K562 (cell line): ENCODE measurements around the gene TNPO2. TPM values are rescaled to one million over a fixed set of nuclear protein-coding genes. Genes with fewer than 3 reads are reported as not detected.

Experiments used
- BCLAF1 ChIP-seq, 2 experiments: fragments of 450-650 bp in 1 of 2; IDR thresholded peaks; 2 replicates each; pipeline ENCODE4 v1.6.1; 2011 to 2017; ENCODE audit warnings: low read depth in 2 of 2, antibody characterized with exemption in 1 of 2, borderline replicate concordance in 1 of 2, low read length in 1 of 2, mild to moderate bottlenecking in 1 of 2, mixed read lengths in 1 of 2; ENCODE audit not compliant: control insufficient read depth in 1 of 2
- BRCA1 ChIP-seq, 2 experiments: fragments of 450-650 bp in 1 of 2; sonication (generic) in 1 of 2; formaldehyde crosslinking in 1 of 2; IDR thresholded peaks; 2 replicates each; pipeline versions ENCODE4 v1.5.0 to v1.6.1; 2017 to 2020; ENCODE audit warnings: mild to moderate bottlenecking in 1 of 2, missing genetic modification reagents in 1 of 2
- E4F1 ChIP-seq: fragments of 250-450 bp; sonication (Bioruptor Pico); IDR thresholded peaks from 2 replicates; pipeline ENCODE4 v1.5.0; 2021; ENCODE audit warnings: mild to moderate bottlenecking, borderline replicate concordance
- ELF4 ChIP-seq: fragments of 450-650 bp; formaldehyde crosslinking; IDR thresholded peaks from 2 replicates; pipeline ENCODE4 v1.4.0; 2022; ENCODE audit warnings: missing genetic modification characterization
- ETS2 ChIP-seq: IDR thresholded peaks from 2 replicates; pipeline ENCODE4 v1.6.1; 2016; ENCODE audit warnings: borderline replicate concordance, missing genetic modification characterization, mild to moderate bottlenecking, moderate library complexity, missing compliant biosample characterization; ENCODE audit not compliant: poor library complexity, severe bottlenecking
- GABPA ChIP-seq: fragments of 200-800 bp; sonication (Bioruptor generic); conservative IDR thresholded peaks from 2 replicates; pipeline ENCODE4 v1.6.1; 2016; ENCODE audit warnings: low read depth, missing genetic modification characterization, missing compliant biosample characterization
- GTF2F1 ChIP-seq: IDR thresholded peaks from 2 replicates; pipeline ENCODE4 v1.6.1; 2011; ENCODE audit warnings: low read depth, low read length, improper control_type of control experiment
- HMG20A ChIP-seq: fragments of 450-650 bp; formaldehyde crosslinking; conservative IDR thresholded peaks from 2 replicates; pipeline ENCODE4 v1.4.0; 2020; ENCODE audit warnings: mild to moderate bottlenecking, mixed read lengths
- NUFIP1 ChIP-seq: fragments of 450-650 bp; IDR thresholded peaks from 2 replicates; pipeline ENCODE4 v1.6.1; 2018; ENCODE audit not compliant: partially characterized antibody
- RFX7 ChIP-seq: fragments of 250-450 bp; sonication (Bioruptor Pico); IDR thresholded peaks from 2 replicates; pipeline ENCODE4 v1.5.1; 2021; ENCODE audit warnings: mild to moderate bottlenecking
- RHOXF2B ChIP-seq: fragments of 250-450 bp; sonication (Bioruptor Pico); conservative IDR thresholded peaks from 2 replicates; pipeline ENCODE4 v1.5.1; 2021
- TSHZ1 ChIP-seq: fragments of 250-450 bp; sonication (Bioruptor Pico); IDR thresholded peaks from 2 replicates; pipeline ENCODE4 v1.4.0; 2020; ENCODE audit warnings: mild to moderate bottlenecking, moderate library complexity
- ZNF165 ChIP-seq: fragments of 250-450 bp; sonication (Bioruptor Pico); IDR thresholded peaks from 2 replicates; pipeline ENCODE4 v1.4.0; 2020; ENCODE audit warnings: borderline replicate concordance
- ZNF253 ChIP-seq: fragments of 250-450 bp; sonication (Bioruptor Pico); conservative IDR thresholded peaks from 2 replicates; pipeline ENCODE4 v1.6.1; 2021; ENCODE audit warnings: mild to moderate bottlenecking
- ZNF655 ChIP-seq: fragments of 250-450 bp; sonication (Bioruptor Pico); IDR thresholded peaks from 2 replicates; pipeline ENCODE4 v1.5.0; 2021
- ZSCAN32 ChIP-seq: fragments of 450-650 bp; formaldehyde crosslinking; IDR thresholded peaks from 2 replicates; pipeline ENCODE4 v1.4.0; 2020; ENCODE audit warnings: mild to moderate bottlenecking, moderate library complexity
- polyA plus RNA-seq, 8 experiments: library from polyadenylated mRNA; depleted of rRNA in 4 of 8; stranded (reverse) in 5 of 8; unstranded in 3 of 8; fragments of >200 nt; fragmentation: Nextera tagmentation in 2 of 8; fragmentation: Illumina TruSeq in 1 of 8; extraction: Ambion mirVana in 2 of 8; extraction: Trizol in 1 of 8; gene quantifications; 2 replicates each; pipeline versions ENCODE4 v1.2.1 to v1.2.3, GENCODE V29; 2011 to 2014; ENCODE audit warnings: inconsistent platforms in 1 of 8, missing spikeins in 1 of 8
- total RNA-seq, 7 experiments: library from RNA; depleted of rRNA in 6 of 7; stranded (reverse); fragments of >200 nt in 6 of 7; fragmentation: Illumina TruSeq in 2 of 7; extraction: Trizol in 2 of 7; gene quantifications; 2 replicates each; pipeline versions ENCODE4 v1.2.1 to v1.2.3, GENCODE V29; 2011 to 2021; ENCODE audit warnings: low replicate concordance in 1 of 7

The TNPO2 gene
- total and polyA plus RNA-seq, 9 of the 15 experiments (the other 6 are each of a cell fraction or from before 2014, with no cell fraction given) = 6.0 to 126 (median 53.8) TPM

- TF ChIP-seq BRCA1 (IDR thresholded peaks at IDR 0.05) (no peak), BRCA1 (CRISPR knock-in tag; IDR thresholded peaks at IDR 0.05) (no peak), RFX7 (CRISPR knock-in tag) (no peak), ZNF253 (CRISPR knock-in tag) (no peak), TSHZ1 (CRISPR knock-in tag) (no peak), ETS2 (tag) (no peak), GTF2F1 (no peak), E4F1 (CRISPR knock-in tag) (no peak), ZSCAN32 (no peak), ELF4 (peak; percentile 97), ZNF655 (CRISPR knock-in tag) (no peak), NUFIP1 (no peak), ZNF165 (CRISPR knock-in tag) (no peak), BCLAF1 (IDR thresholded peaks at IDR 0.05; ENCODE audit: borderline replicate concordance in 1 of 2, control insufficient read depth in 1 of 2, low read depth in 2 of 2, low read length in 1 of 2) (peak in 1 of 2 experiments; percentile 45; a peak in 1 of 4 replicates), HMG20A (no peak), RHOXF2B (0 out of 2 replicates have a peak, but pooled peaks have one; percentile 35), GABPA (peak; percentile 100)
These were observed 54.2 kb downstream of the TNPO2 start (continued) for GRCh38 chr19:12669270-12670158.
